HCT116 (cell line): ENCODE results near the gene INPPL1. TPM values are rescaled to one million over a fixed set of nuclear protein-coding genes. Genes with fewer than 3 reads are reported as not detected.
A peak's percentile ranks its signal among the peaks of the same experiment; 100 is the strongest.

ENCODE experiments used
- ATAC-seq: fragments of 200-7000 bp; cut with Tn5 transposase; 2 replicates; pipeline ENCODE4 v1.9.1; 2020; ENCODE audit warnings: mild to moderate bottlenecking, moderate library complexity
- BruUV-seq: library from RNA; stranded (reverse); fragments of 400-500 nt; replicated peaks from 2 replicates; lab custom pipeline; 2021; lab: Mats Ljungman, UMichigan
- CTCF ChIA-PET: fragments of 300-600 bp; sonication (Branson Sonifier 250); formaldehyde crosslinking; loops from one replicate; lab custom pipeline; 2021; ENCODE audit warnings: antibody characterized with exemption; lab: Charles Lee
- POLR2A ChIA-PET: fragments of 300-600, 350-600 bp; sonication (Branson Sonifier 250); formaldehyde crosslinking; loops from one replicate; lab custom pipeline; 2021; ENCODE audit warnings: antibody characterized with exemption; lab: Charles Lee
- RAD21 ChIA-PET, 2 experiments: fragments of 300-600 bp; sonication (Branson Sonifier 250); formaldehyde crosslinking; loops; one replicate each; lab custom pipeline; 2023; ENCODE audit warnings: low total read pairs in 2 of 2; ENCODE audit not compliant: uncharacterized antibody in 2 of 2, unreplicated experiment in 2 of 2, low non-redundant PET in 1 of 2; lab: Charles Lee
- DNase-seq: peaks from one replicate; pipeline ENCODE4 v3.0.0-alpha.2; 2010; ENCODE audit warnings: low read depth, low spot score
- H2AFZ ChIP-seq: fragments of 200-600 bp; shearing (Covaris generic), sonication (generic); 2 replicates; pipeline ENCODE4 v1.6.1; 2017; ENCODE audit warnings: low read depth, mixed run types, mixed read lengths, antibody characterized with exemption, low read length; ENCODE audit not compliant: poor library complexity, severe bottlenecking
- H3K27ac ChIP-seq: 2 replicates; pipeline ENCODE4 v1.5.1; 2012; ENCODE audit warnings: low read depth, low read length
- H3K27me3 ChIP-seq: fragments of 200-600 bp; sonication (generic); 2 replicates; pipeline ENCODE4 v1.6.1; 2016; ENCODE audit warnings: mixed run types, low read length, mixed read lengths; ENCODE audit not compliant: insufficient read depth
- H3K36me3 ChIP-seq, 2 experiments: fragments of 200-500 bp in 1 of 2; fragments of 200-600 bp in 1 of 2; sonication (Bioruptor generic) in 1 of 2; sonication (generic) in 1 of 2; 2 replicates each; pipeline versions ENCODE4 v1.5.1 to v1.6.1; 2014 to 2016; ENCODE audit warnings: low read length in 2 of 2, inconsistent platforms in 1 of 2, mixed read lengths in 1 of 2, mixed run types in 1 of 2; ENCODE audit not compliant: insufficient read depth in 2 of 2, control insufficient read depth in 1 of 2
- H3K4me1 ChIP-seq, 2 experiments: fragments of 200-600 bp in 1 of 2; sonication (generic) in 1 of 2; 2 replicates each; pipeline versions ENCODE4 v1.5.1 to v1.6.1; 2012 to 2017; ENCODE audit warnings: low read length in 2 of 2, inconsistent platforms in 1 of 2, mild to moderate bottlenecking in 1 of 2, mixed read lengths in 1 of 2, mixed run types in 1 of 2, moderate library complexity in 1 of 2; ENCODE audit not compliant: insufficient read depth in 2 of 2, control insufficient read depth in 1 of 2
- H3K4me2 ChIP-seq: fragments of 200-600 bp; sonication (generic); 2 replicates; pipeline ENCODE4 v1.6.1; 2017; ENCODE audit warnings: mixed run types, low read length, mixed read lengths
- H3K4me3 ChIP-seq, 2 experiments: fragments of 200-600 bp in 1 of 2; sonication (generic) in 1 of 2; replicated peaks in 1 of 2; 2 replicates each; pipeline ENCODE4 v1.5.1; 2011 to 2016; ENCODE audit warnings: low read length in 2 of 2, control low read depth in 1 of 2, low read depth in 1 of 2, mild to moderate bottlenecking in 1 of 2, mixed read lengths in 1 of 2, mixed run types in 1 of 2
- H3K79me2 ChIP-seq: fragments of 200-600 bp; sonication (generic); 2 replicates; pipeline ENCODE4 v1.6.1; 2017; ENCODE audit warnings: mild to moderate bottlenecking, mixed run types, low read length, moderate library complexity, mixed read lengths; ENCODE audit not compliant: insufficient read depth
- H3K9ac ChIP-seq: fragments of 200-600 bp; sonication (generic); 2 replicates; pipeline ENCODE4 v1.6.1; 2016; ENCODE audit warnings: low read length, mixed read lengths
- H3K9me2 ChIP-seq: fragments of 200-600 bp; sonication (generic), shearing (Covaris generic); 2 replicates; pipeline ENCODE4 v1.6.1; 2017; ENCODE audit warnings: mixed run types, mild to moderate bottlenecking, moderate library complexity; ENCODE audit not compliant: insufficient read depth
- H3K9me3 ChIP-seq, 2 experiments: fragments of 200-500 bp in 1 of 2; fragments of 200-600 bp in 1 of 2; sonication (Bioruptor generic) in 1 of 2; sonication (generic) in 1 of 2; 2 replicates each; pipeline ENCODE4 v1.6.1; 2014 to 2017; ENCODE audit warnings: low read length in 2 of 2, mixed read lengths in 2 of 2, inconsistent platforms in 1 of 2, low read depth in 1 of 2, mild to moderate bottlenecking in 1 of 2, mixed run types in 1 of 2, moderate library complexity in 1 of 2; ENCODE audit not compliant: control insufficient read depth in 1 of 2, insufficient read depth in 1 of 2
- H4K20me1 ChIP-seq: fragments of 200-600 bp; sonication (generic), shearing (Covaris generic); 2 replicates; pipeline ENCODE4 v1.6.1; 2017; ENCODE audit warnings: mixed run types, mild to moderate bottlenecking, moderate library complexity; ENCODE audit not compliant: insufficient read depth
- EZH2phosphoT487 ChIP-seq: fragments of 200-600 bp; IDR thresholded peaks from 2 replicates; pipeline ENCODE4 v1.6.1; 2018; ENCODE audit warnings: antibody characterized with exemption, borderline replicate concordance
- MAX ChIP-seq: IDR thresholded peaks from 2 replicates; pipeline ENCODE4 v1.6.1; 2012
- POLR2A ChIP-seq: IDR thresholded peaks from 2 replicates; pipeline ENCODE4 v1.7.0; 2011; ENCODE audit warnings: borderline replicate concordance; ENCODE audit not compliant: insufficient read depth, insufficient read length; ENCODE audit errors: extremely low read depth
- SRF ChIP-seq: IDR thresholded peaks from 2 replicates; pipeline ENCODE4 v1.6.1; 2012; ENCODE audit warnings: low read depth
- intact Hi-C: fragments of 100-400 bp; cut with micrococcal nuclease; formaldehyde crosslinking; loops from 2 replicates; pipeline ENCODE4 v1.10.0; 2022
- total RNA-seq: library from RNA; stranded (reverse); gene quantifications from one replicate; pipeline ENCODE4 v1.2.1, GENCODE V29; 2021; ENCODE audit not compliant: unreplicated experiment
- TF ChIP-seq, protein P1 (sequence below): IDR thresholded peaks from 2 replicates; pipeline ENCODE4 v1.6.1; 2011; ENCODE audit warnings: mild to moderate bottlenecking, low read length, moderate library complexity; ENCODE audit not compliant: insufficient replicate concordance; ENCODE audit errors: extremely low read depth

INPPL1 gene
- total RNA-seq, 1 experiment from 2014 or later, result 132 TPM

DNA sequence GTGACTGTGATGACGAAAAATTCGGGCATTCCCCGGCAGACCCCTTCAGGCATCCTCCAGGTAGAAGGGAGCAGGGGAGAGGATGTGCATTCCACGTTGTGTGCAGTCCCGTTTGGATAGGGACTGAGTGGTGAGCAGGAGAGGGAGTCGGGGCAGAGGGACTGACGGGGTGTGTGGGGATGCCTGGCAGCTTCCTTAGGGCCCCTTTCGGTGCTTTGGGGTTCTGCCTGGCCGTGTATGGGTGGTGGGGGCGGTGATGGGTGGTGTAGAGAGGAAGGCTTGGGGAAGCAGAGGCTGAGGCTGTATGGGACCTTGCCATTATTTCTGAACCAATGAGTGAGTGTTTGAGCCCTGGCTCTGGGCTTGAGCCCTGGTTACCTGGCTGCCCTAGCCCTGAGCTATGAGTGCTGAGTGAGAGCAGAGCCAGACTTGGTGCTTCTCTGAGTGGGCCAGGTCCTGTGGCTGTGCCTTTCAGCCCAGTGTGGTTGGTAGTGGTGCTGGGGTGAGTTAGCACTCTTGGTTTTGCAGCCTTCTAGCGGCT lies 914 bp downstream of the INPPL1 start:
- TF ChIP-seq, protein P1, sequence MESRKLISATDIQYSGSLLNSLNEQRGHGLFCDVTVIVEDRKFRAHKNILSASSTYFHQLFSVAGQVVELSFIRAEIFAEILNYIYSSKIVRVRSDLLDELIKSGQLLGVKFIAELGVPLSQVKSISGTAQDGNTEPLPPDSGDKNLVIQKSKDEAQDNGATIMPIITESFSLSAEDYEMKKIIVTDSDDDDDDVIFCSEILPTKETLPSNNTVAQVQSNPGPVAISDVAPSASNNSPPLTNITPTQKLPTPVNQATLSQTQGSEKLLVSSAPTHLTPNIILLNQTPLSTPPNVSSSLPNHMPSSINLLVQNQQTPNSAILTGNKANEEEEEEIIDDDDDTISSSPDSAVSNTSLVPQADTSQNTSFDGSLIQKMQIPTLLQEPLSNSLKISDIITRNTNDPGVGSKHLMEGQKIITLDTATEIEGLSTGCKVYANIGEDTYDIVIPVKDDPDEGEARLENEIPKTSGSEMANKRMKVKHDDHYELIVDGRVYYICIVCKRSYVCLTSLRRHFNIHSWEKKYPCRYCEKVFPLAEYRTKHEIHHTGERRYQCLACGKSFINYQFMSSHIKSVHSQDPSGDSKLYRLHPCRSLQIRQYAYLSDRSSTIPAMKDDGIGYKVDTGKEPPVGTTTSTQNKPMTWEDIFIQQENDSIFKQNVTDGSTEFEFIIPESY, result no peak
- TF ChIP-seq SRF (no peak), POLR2A (no peak), EZH2phosphoT487 (no peak)
- ATAC-seq, result no peak
- H3K27me3 ChIP-seq, result no peaks in the 10 kb centered on the region
- no peaks in the 10 kb centered on the region for H4K20me1 ChIP-seq
- H3K79me2 ChIP-seq, result peaks cover 10% of the 10 kb centered on the region; the same call in 1 of the 2 replicates
- H3K9me3 ChIP-seq, result no peaks in the 10 kb centered on the region
- H2AFZ ChIP-seq, result no peak overlapping the region
- POLR2A ChIA-PET, result no interaction called here
- RAD21 ChIA-PET, result no interaction called here
- H3K27ac ChIP-seq, result peak overlapping the region; percentile 79; the same call in 1 of the 2 replicates
- H3K36me3 ChIP-seq, result peaks cover 4 to 15% of the 10 kb centered on the region in 2 experiments; a peak in 2 of 4 replicates
- peak overlapping the region; percentile 88 to 94 for H3K4me3 ChIP-seq
- DNase-seq, result no peak
- intact Hi-C loops, result loop anchor here (10.0 kb wide), 1 partner anchor 209 kb away; the partner anchor contains the start of gene CLPB
- peaks cover 17 to 32% of the 10 kb centered on the region in 2 experiments for H3K4me1 ChIP-seq
- CTCF ChIA-PET, result no interaction called here
- H3K9me2 ChIP-seq, result no peaks in the 10 kb centered on the region
- H3K4me2 ChIP-seq, result peak overlapping the region; percentile 99
- TSS peak; percentile 42 for BruUV-seq
- H3K9ac ChIP-seq, result peak overlapping the region; percentile 91

GRCh38 chr11:72226701-72227100 lies 2.1 kb downstream of the INPPL1 start:
- H3K9me3 ChIP-seq, result no peaks in the 10 kb centered on the region
- ChIA-PET CTCF (interaction anchor here (1.0 to 1.4 kb wide), 3 partner anchors 12 to 205 kb away, joined by 3 to 5 read pairs (median 3); no protein-coding TSS in a partner anchor), POLR2A (no interaction called here), RAD21 (no interaction called here)
- H2AFZ ChIP-seq, result no peak overlapping the region
- H3K4me1 ChIP-seq, result peaks cover 17 to 32% of the 10 kb centered on the region in 2 experiments
- no peak overlapping the region for H3K4me2 ChIP-seq
- no peak overlapping the region for H3K9ac ChIP-seq
- H3K36me3 ChIP-seq, result peaks cover 9 to 20% of the 10 kb centered on the region in 2 experiments; a peak in 2 of 4 replicates
- H3K27ac ChIP-seq, result no peak overlapping the region
- intact Hi-C loops, result loop anchor here (10.0 kb wide), 1 partner anchor 208 kb away; the partner anchor contains the start of gene CLPB
- H4K20me1 ChIP-seq, result no peaks in the 10 kb centered on the region
- ATAC-seq (no peak), DNase-seq (no peak)
- H3K79me2 ChIP-seq, result peaks cover 10% of the 10 kb centered on the region; the same call in 1 of the 2 replicates
- BruUV-seq, result no TSS peak
- no peak for TF ChIP-seq MAX
- no peaks in the 10 kb centered on the region for H3K9me2 ChIP-seq
- no peak overlapping the region for H3K4me3 ChIP-seq
- no peaks in the 10 kb centered on the region for H3K27me3 ChIP-seq
